Measurements from ENCODE around the gene ZNF646. TPM values are rescaled to one million over a fixed set of nuclear protein-coding genes. Genes with fewer than 3 reads are reported as not detected.

ZNF646 gene
- total and polyA plus RNA-seq, 2 donors (not counting 3 experiments of a cell fraction or from before 2014, with no cell fraction given): 4.1 to 15.9 TPM

GRCh38 chr16:31061813-31062440 is 12.3 kb upstream of the ZNF646 start:
- no peaks in the 10 kb centered on the region for H3K9me1 ChIP-seq (replicated peaks; ENCODE audit: control insufficient read depth, extremely low read depth, insufficient read depth, low read length)
- no TSS peak for BruUV-seq (replicated peaks)
- H2AFZ ChIP-seq (ENCODE audit: low read depth, low read length): no peak overlapping the region
- no peak overlapping the region for H3K9ac ChIP-seq (replicated peaks; ENCODE audit: extremely low read depth, insufficient read depth, low read length)
- H3K4me1 ChIP-seq (ENCODE audit: control insufficient read depth, extremely low read depth, insufficient read depth, low read length): peaks cover 10% of the 10 kb centered on the region
- peaks cover 5% of the 10 kb centered on the region for H3K79me2 ChIP-seq (ENCODE audit: control insufficient read depth, insufficient read depth, low read length)
- H3K4me3 ChIP-seq (replicated peaks in 1 of 3; ENCODE audit: insufficient read depth in 1 of 3, low read depth in 1 of 3, low read length in 3 of 3): no peak overlapping the region
- dilution Hi-C loops (cut with MboI; ENCODE audit: extremely low pct_ligation_motif_present, low sequenced_read_pairs) (no loop called here), intact Hi-C loops (cut with micrococcal nuclease) (no loop called here)
- POLR2A ChIA-PET: no interaction called here
- no peaks in the 10 kb centered on the region for H3K9me3 ChIP-seq (replicated peaks; ENCODE audit: control insufficient read depth, insufficient read depth, low read length)
- no peaks in the 10 kb centered on the region for H4K20me1 ChIP-seq (replicated peaks; ENCODE audit: control insufficient read depth, extremely low read depth, insufficient read depth, low read length)
- H3K4me2 ChIP-seq (ENCODE audit: insufficient read depth, low read length): no peak overlapping the region
- DNase-seq (ENCODE audit: low read depth, low spot score) (no peak), FAIRE-seq (no peak)
- TF ChIP-seq EZH2 (IDR thresholded peaks at IDR 0.05; ENCODE audit: borderline replicate concordance, low read depth, low read length, severe bottlenecking): no peak
- no peak for TF ChIP-seq FOS (IDR thresholded peaks at IDR 0.05; ENCODE audit: borderline replicate concordance, insufficient read depth, low read length)
- no peak for TF ChIP-seq JUN (IDR thresholded peaks at IDR 0.05; ENCODE audit: borderline replicate concordance, insufficient read depth, insufficient read length, low read depth)
- no peak for TF ChIP-seq GATA2 (IDR thresholded peaks at IDR 0.05; ENCODE audit: insufficient read depth, insufficient read length, low read depth, low read length)
- no peak for TF ChIP-seq CTCF (IDR thresholded peaks at IDR 0.05; ENCODE audit: extremely low read depth in 1 of 2, insufficient read depth in 1 of 2, low read depth in 1 of 2, low read length in 2 of 2)
- no peak for TF ChIP-seq MAX (IDR thresholded peaks at IDR 0.05; ENCODE audit: insufficient read depth, insufficient read length)
- no peak for TF ChIP-seq MYC (IDR thresholded peaks at IDR 0.05; ENCODE audit: low read depth, low read length)
- TF ChIP-seq POLR2A (IDR thresholded peaks at IDR 0.05; ENCODE audit: low read depth, low read length): no peak
- no peak for TF ChIP-seq POLR2AphosphoS5 (IDR thresholded peaks at IDR 0.05; ENCODE audit: insufficient read depth, low read depth, low read length)
- H3K36me3 ChIP-seq (ENCODE audit: control insufficient read depth in 2 of 2, extremely low read depth in 1 of 2, insufficient read depth in 2 of 2, low read length in 2 of 2): peaks cover 0 to 19% of the 10 kb centered on the region in 2 experiments
- H3K27me3 ChIP-seq (ENCODE audit: control insufficient read depth in 2 of 2, insufficient read depth in 2 of 2, low read length in 2 of 2): no peaks in the 10 kb centered on the region
- CTCF ChIA-PET: no interaction called here
- H3K27ac ChIP-seq (ENCODE audit: insufficient read depth, low read depth, low read length): no peak overlapping the region

Measured in endothelial cell of umbilical vein (primary cell).